ENCODE measurements around the gene CCDC81. TPM values are rescaled to one million over a fixed set of nuclear protein-coding genes. Genes with fewer than 3 reads are reported as not detected.
"Not testable (repeated sequence)": the region's sequence is repeated elsewhere in the genome, so short reads cannot be mapped to it uniquely, and the experiment has no call there.

The CCDC81 gene
- total and polyA plus RNA-seq, 12 donors: 0.14 to 0.81 (median 0.36) TPM

- H3K9me3 ChIP-seq: no peaks in the 10 kb centered on the region
- WGBS, 2 donors: 95 to 96% methylated on average over 3 of the region's 3 CpGs
- TF ChIP-seq, protein P1, sequence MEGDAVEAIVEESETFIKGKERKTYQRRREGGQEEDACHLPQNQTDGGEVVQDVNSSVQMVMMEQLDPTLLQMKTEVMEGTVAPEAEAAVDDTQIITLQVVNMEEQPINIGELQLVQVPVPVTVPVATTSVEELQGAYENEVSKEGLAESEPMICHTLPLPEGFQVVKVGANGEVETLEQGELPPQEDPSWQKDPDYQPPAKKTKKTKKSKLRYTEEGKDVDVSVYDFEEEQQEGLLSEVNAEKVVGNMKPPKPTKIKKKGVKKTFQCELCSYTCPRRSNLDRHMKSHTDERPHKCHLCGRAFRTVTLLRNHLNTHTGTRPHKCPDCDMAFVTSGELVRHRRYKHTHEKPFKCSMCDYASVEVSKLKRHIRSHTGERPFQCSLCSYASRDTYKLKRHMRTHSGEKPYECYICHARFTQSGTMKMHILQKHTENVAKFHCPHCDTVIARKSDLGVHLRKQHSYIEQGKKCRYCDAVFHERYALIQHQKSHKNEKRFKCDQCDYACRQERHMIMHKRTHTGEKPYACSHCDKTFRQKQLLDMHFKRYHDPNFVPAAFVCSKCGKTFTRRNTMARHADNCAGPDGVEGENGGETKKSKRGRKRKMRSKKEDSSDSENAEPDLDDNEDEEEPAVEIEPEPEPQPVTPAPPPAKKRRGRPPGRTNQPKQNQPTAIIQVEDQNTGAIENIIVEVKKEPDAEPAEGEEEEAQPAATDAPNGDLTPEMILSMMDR (IDR thresholded peaks at IDR 0.05): no peak
- H3K4me3 ChIP-seq: no peak overlapping the region
- no peaks in the 10 kb centered on the region for H3K27me3 ChIP-seq
- intact Hi-C loops (cut with DNase I): no loop called here
- H3K27ac ChIP-seq: no peak overlapping the region
- H3K4me1 ChIP-seq: peaks cover 0 to 4% (median 0%) of the 10 kb centered on the region in 9 donors
- H3K36me3 ChIP-seq: no peaks in the 10 kb centered on the region
- no peak for DNase-seq
- ATAC-seq: no peak
These were observed 43.8 kb downstream of the CCDC81 start for GRCh38 chr11:86418513-86418912.

- Histone ChIP-seq H3K4me3 (no peak overlapping the region), H3K36me3 (no peaks in the 10 kb centered on the region), H3K27ac (no peak overlapping the region), H3K27me3 (no peaks in the 10 kb centered on the region), H3K9me3 (no peaks in the 10 kb centered on the region), H3K4me1 (peaks cover 0 to 6% (median 0%) of the 10 kb centered on the region in 9 donors)
- DNase-seq: no peak
- intact Hi-C loops (cut with DNase I): no loop called here
- TF ChIP-seq, protein P1 (IDR thresholded peaks at IDR 0.05): peak in 1 of 9 donors; percentile 11
- 41 to 42% methylated on average over 2 of the region's 2 CpGs for WGBS, 2 donors
- no peak for ATAC-seq
These were observed 44.2 kb downstream of the CCDC81 start for GRCh38 chr11:86418917-86419316.

DNA sequence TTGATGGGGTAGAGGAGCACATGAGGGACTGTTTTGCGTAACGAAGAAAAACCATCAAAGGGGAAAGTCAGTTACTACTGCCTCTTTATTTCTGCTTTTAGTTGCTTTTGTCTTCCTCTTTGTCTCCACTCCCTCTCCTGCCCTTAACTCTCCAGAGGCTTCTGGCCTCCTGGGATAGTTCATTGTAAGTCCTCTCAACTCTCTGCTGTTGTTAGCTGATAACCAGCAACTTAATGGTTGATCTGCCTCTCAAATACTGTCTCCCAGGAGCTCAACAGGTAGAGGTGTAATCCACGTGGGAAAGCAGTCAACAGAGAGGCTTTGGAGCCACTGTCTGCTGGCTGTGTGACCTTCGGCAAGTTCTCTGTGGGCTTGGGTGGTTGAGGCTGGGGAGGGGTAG, 47.3 kb downstream of the CCDC81 start:
- ATAC-seq (no peak), DNase-seq (no peak)
- H3K4me1 ChIP-seq: peaks cover 0 to 11% (median 0%) of the 10 kb centered on the region in 9 donors
- H3K27me3 ChIP-seq: no peaks in the 10 kb centered on the region
- H3K9me3 ChIP-seq: peaks cover 0 to 16% (median 0%) of the 10 kb centered on the region in 11 donors
- no peak overlapping the region for H3K27ac ChIP-seq
- TF ChIP-seq, protein P1 (IDR thresholded peaks at IDR 0.05): no peak
- 84 to 85% methylated on average over 4 of the region's 4 CpGs for WGBS, 2 donors
- no peak overlapping the region for H3K4me3 ChIP-seq
- intact Hi-C loops (cut with DNase I): no loop called here
- H3K36me3 ChIP-seq: no peaks in the 10 kb centered on the region

- H3K27me3 ChIP-seq: no peaks in the 10 kb centered on the region
- 81 to 83% methylated on average over 12 of the region's 12 CpGs for WGBS, 2 donors
These were observed 47.7 kb downstream of the CCDC81 start for GRCh38 chr11:86422371-86422770.

DNA sequence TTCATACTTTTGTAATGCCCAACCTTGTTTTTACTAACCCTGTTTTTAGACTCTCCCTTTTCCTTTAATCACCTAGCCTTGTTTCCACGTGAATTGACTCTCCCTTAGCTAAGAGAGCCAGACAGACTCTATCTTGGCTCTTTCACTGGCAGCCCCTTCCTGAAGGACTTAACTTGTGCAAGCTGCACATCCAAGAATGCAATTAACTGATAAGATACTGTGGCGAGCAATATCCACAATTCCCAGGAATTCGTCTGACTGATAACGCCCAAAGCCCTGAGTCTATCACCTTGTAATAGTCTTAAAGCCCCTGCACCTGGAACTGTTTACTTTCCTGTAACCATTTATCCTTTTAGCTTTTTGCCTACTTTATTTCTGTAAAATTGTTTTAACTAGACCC, 48.8 kb downstream of the CCDC81 start:
- ATAC-seq; intact Hi-C loops (cut with DNase I); H3K27ac ChIP-seq; H3K4me3 ChIP-seq; DNase-seq; H3K27me3 ChIP-seq; H3K36me3 ChIP-seq: not testable (repeated sequence)
- 34 to 41% methylated on average over 4 of the region's 4 CpGs for WGBS, 2 donors
- Histone ChIP-seq H3K9me3 (peaks cover 0 to 30% (median 7%) of the 10 kb centered on the region in 11 donors), H3K4me1 (peaks cover 0 to 11% (median 0%) of the 10 kb centered on the region in 9 donors)

More at GRCh38 chr11:86422371-86422770, 47.7 kb downstream of the CCDC81 start:
- TF ChIP-seq, protein P1 (IDR thresholded peaks at IDR 0.05): no peak
- ATAC-seq: no peak
- peaks cover 0 to 21% (median 4%) of the 10 kb centered on the region in 11 donors for H3K9me3 ChIP-seq
- H3K4me1 ChIP-seq: peaks cover 0 to 11% (median 0%) of the 10 kb centered on the region in 9 donors
- DNase-seq: no peak
- no peaks in the 10 kb centered on the region for H3K36me3 ChIP-seq
- no peak overlapping the region for H3K27ac ChIP-seq
- H3K4me3 ChIP-seq: no peak overlapping the region
- intact Hi-C loops (cut with DNase I): no loop called here
